GM21723 (cell line): ENCODE data around the gene EVI5L.

ENCODE experiments used
- ATAC-seq: cut with Tn5 transposase; IDR thresholded peaks from one replicate; pipeline ENCODE4 v1.9.1; 2021; ENCODE audit warnings: mild to moderate bottlenecking, moderate library complexity; ENCODE audit not compliant: unreplicated experiment

EVI5L gene

GRCh38 chr19:7910321-7911161, 80.5 kb downstream of the EVI5L start:
- ATAC-seq: no peak

DNA sequence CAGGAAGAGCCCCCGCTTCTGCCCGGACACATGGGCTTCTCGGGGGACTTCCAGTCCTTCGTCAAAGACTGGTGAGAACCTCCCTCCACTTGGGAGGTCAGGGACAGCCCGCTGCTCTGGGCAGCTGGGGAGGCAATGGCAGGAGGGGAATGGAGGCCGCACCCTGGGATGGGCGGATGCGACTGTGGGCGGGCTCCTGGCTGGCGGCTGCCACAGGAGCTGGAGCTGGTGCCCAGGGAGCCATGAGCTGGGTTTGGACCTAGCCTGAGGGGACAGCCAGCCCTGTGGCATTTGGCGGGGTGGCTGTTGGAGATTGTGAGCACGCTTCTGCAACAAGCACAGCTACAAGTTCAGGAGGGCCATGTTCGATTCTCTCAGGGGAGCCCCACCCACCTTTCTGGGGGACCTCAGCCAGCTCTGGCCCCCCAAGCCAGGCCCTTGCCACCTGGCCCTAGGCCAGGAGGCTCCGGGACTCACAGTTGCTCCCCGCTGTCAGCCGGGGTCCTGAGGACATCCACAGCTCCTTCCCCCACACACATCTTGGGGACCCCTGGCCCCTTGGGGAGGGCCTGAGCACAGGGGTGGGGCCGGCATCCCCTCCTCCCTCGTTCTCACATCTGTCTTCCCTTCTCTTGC, 81.6 kb downstream of the EVI5L start:
- no peak for ATAC-seq

- ATAC-seq: no peak
These were observed 82.2 kb downstream of the EVI5L start for GRCh38 chr19:7912144-7912696.

GRCh38 chr19:7912697-7913564, 82.9 kb downstream of the EVI5L start:
- no peak for ATAC-seq

- no peak for ATAC-seq
These were observed 83.6 kb downstream of the EVI5L start for GRCh38 chr19:7913652-7914051.

DNA sequence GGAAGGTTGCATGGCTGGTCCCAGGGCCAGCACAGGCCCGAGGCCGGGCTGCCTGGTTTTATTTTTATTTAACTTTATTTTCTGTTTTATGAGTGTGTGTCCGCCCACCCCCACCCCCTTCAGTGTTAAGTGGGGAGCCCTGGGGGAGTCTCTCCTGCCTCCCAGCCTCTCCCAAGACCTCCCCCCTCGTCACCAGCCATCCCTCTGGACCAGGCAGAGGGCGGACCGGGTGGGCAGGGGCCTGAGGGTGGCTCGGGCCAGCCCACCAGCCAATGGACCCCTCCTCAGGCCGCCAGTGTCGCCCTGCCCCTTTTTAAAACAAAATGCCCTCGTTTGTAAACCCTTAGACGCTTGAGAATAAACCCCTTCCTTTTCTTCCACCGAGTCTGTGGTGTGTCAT, 84.1 kb downstream of the EVI5L start:
- ATAC-seq: no peak
